ENCODE data around the gene SMAP1. TPM values are rescaled to one million over a fixed set of nuclear protein-coding genes. Genes with fewer than 3 reads are reported as not detected.

Gene SMAP1
- total and polyA plus RNA-seq, 2 experiments from 2014 or later = 31.1 to 34.6 TPM

GRCh38 chr6:70714716-70715257 is 47.1 kb downstream of the SMAP1 start:
- H3K4me1 ChIP-seq (ENCODE audit: insufficient read depth) = no peaks in the 10 kb centered on the region
- peaks cover 7% of the 10 kb centered on the region; the same call in 1 of the 2 replicates for H3K36me3 ChIP-seq (ENCODE audit: insufficient read depth)
- no peak overlapping the region for H3K4me3 Mint-ChIP-seq
- no peak overlapping the region for H3K27ac Mint-ChIP-seq
- H3F3A ChIP-seq (replicated peaks; ENCODE audit: low read depth) = no peaks in the 10 kb centered on the region
- H3K27ac ChIP-seq (ENCODE audit: low read depth) = no peak overlapping the region
- no peak overlapping the region for H3K4me2 ChIP-seq
- peaks cover 7% of the 10 kb centered on the region for H3K27me3 Mint-ChIP-seq (ENCODE audit: insufficient read depth, low read depth, poor library complexity)
- H3K27me3 ChIP-seq (ENCODE audit: insufficient read depth) = no peaks in the 10 kb centered on the region
- H2AFZ ChIP-seq = no peak overlapping the region
- peaks cover 23% of the 10 kb centered on the region for H3K36me3 Mint-ChIP-seq (ENCODE audit: low read depth)
- H3K9me2 ChIP-seq (ENCODE audit: insufficient read depth) = no peaks in the 10 kb centered on the region
- H3K4me1 Mint-ChIP-seq = no peaks in the 10 kb centered on the region
- DNase-seq (ENCODE audit: low spot score) = no peak
- ATAC-seq = no peak
- H3K79me2 ChIP-seq (replicated peaks; ENCODE audit: insufficient read depth) = peaks cover 89% of the 10 kb centered on the region
- no peaks in the 10 kb centered on the region for H4K20me1 ChIP-seq (replicated peaks; ENCODE audit: insufficient read depth)
- peaks cover 20% of the 10 kb centered on the region for H3K9me3 Mint-ChIP-seq
- TF ChIP-seq POLR2AphosphoS5 (IDR thresholded peaks at IDR 0.05; ENCODE audit: low read depth) (no peak), ZNF114 (CRISPR knock-in tag; IDR thresholded peaks at IDR 0.05) (no peak), EZH2 (IDR thresholded peaks at IDR 0.05; ENCODE audit: low read depth, unreplicated experiment) (no peak), EZH2phosphoT487 (IDR thresholded peaks at IDR 0.05; ENCODE audit: unreplicated experiment) (no peak), ZNF331 (CRISPR knock-in tag; IDR thresholded peaks at IDR 0.05; ENCODE audit: low read depth) (no peak), JUNB (IDR thresholded peaks at IDR 0.05; ENCODE audit: unreplicated experiment) (no peak), STAT1 (IDR thresholded peaks at IDR 0.05; ENCODE audit: unreplicated experiment) (no peak), NANOG (IDR thresholded peaks at IDR 0.05; ENCODE audit: borderline replicate concordance) (no peak), CREB1 (CRISPR knock-in tag; IDR thresholded peaks at IDR 0.05; ENCODE audit: low read depth) (no peak)
- TF ChIP-seq, protein P1, sequence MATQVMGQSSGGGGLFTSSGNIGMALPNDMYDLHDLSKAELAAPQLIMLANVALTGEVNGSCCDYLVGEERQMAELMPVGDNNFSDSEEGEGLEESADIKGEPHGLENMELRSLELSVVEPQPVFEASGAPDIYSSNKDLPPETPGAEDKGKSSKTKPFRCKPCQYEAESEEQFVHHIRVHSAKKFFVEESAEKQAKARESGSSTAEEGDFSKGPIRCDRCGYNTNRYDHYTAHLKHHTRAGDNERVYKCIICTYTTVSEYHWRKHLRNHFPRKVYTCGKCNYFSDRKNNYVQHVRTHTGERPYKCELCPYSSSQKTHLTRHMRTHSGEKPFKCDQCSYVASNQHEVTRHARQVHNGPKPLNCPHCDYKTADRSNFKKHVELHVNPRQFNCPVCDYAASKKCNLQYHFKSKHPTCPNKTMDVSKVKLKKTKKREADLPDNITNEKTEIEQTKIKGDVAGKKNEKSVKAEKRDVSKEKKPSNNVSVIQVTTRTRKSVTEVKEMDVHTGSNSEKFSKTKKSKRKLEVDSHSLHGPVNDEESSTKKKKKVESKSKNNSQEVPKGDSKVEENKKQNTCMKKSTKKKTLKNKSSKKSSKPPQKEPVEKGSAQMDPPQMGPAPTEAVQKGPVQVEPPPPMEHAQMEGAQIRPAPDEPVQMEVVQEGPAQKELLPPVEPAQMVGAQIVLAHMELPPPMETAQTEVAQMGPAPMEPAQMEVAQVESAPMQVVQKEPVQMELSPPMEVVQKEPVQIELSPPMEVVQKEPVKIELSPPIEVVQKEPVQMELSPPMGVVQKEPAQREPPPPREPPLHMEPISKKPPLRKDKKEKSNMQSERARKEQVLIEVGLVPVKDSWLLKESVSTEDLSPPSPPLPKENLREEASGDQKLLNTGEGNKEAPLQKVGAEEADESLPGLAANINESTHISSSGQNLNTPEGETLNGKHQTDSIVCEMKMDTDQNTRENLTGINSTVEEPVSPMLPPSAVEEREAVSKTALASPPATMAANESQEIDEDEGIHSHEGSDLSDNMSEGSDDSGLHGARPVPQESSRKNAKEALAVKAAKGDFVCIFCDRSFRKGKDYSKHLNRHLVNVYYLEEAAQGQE (IDR thresholded peaks at IDR 0.05; ENCODE audit: unreplicated experiment) = no peak
- TF ChIP-seq, protein P2, sequence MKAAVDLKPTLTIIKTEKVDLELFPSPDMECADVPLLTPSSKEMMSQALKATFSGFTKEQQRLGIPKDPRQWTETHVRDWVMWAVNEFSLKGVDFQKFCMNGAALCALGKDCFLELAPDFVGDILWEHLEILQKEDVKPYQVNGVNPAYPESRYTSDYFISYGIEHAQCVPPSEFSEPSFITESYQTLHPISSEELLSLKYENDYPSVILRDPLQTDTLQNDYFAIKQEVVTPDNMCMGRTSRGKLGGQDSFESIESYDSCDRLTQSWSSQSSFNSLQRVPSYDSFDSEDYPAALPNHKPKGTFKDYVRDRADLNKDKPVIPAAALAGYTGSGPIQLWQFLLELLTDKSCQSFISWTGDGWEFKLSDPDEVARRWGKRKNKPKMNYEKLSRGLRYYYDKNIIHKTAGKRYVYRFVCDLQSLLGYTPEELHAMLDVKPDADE (IDR thresholded peaks at IDR 0.05) = no peak
- TF ChIP-seq, protein P3, sequence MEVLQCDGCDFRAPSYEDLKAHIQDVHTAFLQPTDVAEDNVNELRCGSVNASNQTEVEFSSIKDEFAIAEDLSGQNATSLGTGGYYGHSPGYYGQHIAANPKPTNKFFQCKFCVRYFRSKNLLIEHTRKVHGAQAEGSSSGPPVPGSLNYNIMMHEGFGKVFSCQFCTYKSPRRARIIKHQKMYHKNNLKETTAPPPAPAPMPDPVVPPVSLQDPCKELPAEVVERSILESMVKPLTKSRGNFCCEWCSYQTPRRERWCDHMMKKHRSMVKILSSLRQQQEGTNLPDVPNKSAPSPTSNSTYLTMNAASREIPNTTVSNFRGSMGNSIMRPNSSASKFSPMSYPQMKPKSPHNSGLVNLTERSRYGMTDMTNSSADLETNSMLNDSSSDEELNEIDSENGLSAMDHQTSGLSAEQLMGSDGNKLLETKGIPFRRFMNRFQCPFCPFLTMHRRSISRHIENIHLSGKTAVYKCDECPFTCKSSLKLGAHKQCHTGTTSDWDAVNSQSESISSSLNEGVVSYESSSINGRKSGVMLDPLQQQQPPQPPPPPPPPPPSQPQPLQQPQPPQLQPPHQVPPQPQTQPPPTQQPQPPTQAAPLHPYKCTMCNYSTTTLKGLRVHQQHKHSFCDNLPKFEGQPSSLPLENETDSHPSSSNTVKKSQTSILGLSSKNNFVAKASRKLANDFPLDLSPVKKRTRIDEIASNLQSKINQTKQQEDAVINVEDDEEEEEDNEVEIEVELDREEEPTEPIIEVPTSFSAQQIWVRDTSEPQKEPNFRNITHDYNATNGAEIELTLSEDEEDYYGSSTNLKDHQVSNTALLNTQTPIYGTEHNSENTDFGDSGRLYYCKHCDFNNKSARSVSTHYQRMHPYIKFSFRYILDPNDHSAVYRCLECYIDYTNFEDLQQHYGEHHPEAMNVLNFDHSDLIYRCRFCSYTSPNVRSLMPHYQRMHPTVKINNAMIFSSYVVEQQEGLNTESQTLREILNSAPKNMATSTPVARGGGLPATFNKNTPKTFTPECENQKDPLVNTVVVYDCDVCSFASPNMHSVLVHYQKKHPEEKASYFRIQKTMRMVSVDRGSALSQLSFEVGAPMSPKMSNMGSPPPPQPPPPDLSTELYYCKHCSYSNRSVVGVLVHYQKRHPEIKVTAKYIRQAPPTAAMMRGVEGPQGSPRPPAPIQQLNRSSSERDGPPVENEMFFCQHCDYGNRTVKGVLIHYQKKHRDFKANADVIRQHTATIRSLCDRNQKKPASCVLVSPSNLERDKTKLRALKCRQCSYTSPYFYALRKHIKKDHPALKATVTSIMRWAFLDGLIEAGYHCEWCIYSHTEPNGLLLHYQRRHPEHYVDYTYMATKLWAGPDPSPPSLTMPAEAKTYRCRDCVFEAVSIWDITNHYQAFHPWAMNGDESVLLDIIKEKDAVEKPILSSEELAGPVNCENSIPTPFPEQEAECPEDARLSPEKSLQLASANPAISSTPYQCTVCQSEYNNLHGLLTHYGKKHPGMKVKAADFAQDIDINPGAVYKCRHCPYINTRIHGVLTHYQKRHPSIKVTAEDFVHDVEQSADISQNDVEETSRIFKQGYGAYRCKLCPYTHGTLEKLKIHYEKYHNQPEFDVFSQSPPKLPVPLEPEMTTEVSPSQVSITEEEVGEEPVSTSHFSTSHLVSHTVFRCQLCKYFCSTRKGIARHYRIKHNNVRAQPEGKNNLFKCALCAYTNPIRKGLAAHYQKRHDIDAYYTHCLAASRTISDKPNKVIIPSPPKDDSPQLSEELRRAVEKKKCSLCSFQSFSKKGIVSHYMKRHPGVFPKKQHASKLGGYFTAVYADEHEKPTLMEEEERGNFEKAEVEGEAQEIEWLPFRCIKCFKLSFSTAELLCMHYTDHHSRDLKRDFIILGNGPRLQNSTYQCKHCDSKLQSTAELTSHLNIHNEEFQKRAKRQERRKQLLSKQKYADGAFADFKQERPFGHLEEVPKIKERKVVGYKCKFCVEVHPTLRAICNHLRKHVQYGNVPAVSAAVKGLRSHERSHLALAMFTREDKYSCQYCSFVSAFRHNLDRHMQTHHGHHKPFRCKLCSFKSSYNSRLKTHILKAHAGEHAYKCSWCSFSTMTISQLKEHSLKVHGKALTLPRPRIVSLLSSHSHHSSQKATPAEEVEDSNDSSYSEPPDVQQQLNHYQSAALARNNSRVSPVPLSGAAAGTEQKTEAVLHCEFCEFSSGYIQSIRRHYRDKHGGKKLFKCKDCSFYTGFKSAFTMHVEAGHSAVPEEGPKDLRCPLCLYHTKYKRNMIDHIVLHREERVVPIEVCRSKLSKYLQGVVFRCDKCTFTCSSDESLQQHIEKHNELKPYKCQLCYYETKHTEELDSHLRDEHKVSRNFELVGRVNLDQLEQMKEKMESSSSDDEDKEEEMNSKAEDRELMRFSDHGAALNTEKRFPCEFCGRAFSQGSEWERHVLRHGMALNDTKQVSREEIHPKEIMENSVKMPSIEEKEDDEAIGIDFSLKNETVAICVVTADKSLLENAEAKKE (CRISPR knock-in tag; IDR thresholded peaks at IDR 0.05) = no peak
- TF ChIP-seq, protein P4, sequence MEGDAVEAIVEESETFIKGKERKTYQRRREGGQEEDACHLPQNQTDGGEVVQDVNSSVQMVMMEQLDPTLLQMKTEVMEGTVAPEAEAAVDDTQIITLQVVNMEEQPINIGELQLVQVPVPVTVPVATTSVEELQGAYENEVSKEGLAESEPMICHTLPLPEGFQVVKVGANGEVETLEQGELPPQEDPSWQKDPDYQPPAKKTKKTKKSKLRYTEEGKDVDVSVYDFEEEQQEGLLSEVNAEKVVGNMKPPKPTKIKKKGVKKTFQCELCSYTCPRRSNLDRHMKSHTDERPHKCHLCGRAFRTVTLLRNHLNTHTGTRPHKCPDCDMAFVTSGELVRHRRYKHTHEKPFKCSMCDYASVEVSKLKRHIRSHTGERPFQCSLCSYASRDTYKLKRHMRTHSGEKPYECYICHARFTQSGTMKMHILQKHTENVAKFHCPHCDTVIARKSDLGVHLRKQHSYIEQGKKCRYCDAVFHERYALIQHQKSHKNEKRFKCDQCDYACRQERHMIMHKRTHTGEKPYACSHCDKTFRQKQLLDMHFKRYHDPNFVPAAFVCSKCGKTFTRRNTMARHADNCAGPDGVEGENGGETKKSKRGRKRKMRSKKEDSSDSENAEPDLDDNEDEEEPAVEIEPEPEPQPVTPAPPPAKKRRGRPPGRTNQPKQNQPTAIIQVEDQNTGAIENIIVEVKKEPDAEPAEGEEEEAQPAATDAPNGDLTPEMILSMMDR (conservative IDR thresholded peaks at IDR 0.05; ENCODE audit: low read depth in 2 of 2) = no peak
- no peak overlapping the region for H3K4me3 ChIP-seq
